ENCODE data around the gene CHCHD10. TPM values are rescaled to one million over a fixed set of nuclear protein-coding genes. Genes with fewer than 3 reads are reported as not detected.

CHCHD10 gene
- total and polyA plus RNA-seq, 2 of the 13 experiments (the other 11 are each of a cell fraction or from before 2014, with no cell fraction given), result 37.0 to 62.8 TPM

DNA sequence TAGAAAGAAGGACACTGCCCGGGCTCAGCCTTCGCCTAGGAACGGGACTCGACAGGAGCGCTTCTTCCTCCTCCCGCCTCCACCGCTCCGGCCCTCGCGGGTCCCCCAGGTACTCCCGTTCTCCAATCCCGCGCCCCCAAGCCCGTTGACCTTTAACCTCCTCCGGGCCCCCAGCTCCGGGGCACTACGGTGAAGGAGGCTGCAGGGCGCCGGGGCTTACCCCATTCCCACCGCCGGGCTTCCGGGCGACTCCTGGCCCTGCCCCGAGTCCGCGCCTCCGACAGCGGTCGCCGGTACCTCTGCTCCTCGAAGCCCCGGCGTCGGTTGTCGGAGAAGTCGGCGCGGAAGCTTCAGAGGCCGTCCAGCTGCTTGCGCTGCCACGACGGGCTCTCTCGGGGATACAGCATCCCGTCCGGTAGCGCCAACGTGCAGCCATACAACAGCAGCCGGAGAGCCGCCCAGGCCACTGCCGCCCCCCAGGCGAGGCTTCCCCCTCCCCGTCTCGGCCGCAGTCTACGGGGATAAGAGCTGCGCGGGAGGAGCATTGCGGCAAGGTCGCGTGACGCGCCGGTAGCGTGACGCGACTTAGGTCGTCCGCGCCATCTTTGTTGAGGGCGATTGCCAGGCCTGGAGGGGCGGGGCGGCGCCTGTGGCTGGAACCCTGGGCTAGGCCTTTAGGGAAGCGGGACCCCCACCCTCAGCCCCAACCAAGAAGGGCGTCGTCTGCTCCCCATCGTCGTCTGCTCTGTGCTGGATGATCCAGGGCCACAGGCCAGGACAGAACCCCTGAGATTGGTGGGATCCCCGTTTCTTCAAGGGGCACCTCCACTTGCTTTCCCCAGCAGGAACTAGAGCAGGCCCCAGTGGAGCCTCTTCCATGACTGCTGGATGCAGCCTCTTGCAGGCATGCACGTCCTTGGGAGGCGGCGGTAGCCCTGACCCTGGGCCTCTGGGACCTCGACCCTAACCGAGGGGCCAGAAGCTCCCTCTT lies 50.7 kb downstream of the CHCHD10 start (continued):
- TF ChIP-seq RFX1 (IDR thresholded peaks at IDR 0.05), result no peak
- peak; percentile 94 for TF ChIP-seq ZFY (CRISPR knock-in tag; IDR thresholded peaks at IDR 0.05)
- TF ChIP-seq ZBTB21 (CRISPR knock-in tag; IDR thresholded peaks at IDR 0.05), result peak; percentile 69; the same call in 1 of the 2 replicates
- peak; percentile 80 for TF ChIP-seq PHF20 (CRISPR knock-in tag; IDR thresholded peaks at IDR 0.05)
- no peak for TF ChIP-seq ZFYVE20 (CRISPR knock-in tag; IDR thresholded peaks at IDR 0.05; ENCODE audit: borderline replicate concordance, low read depth)
- no peak for TF ChIP-seq TCF7 (IDR thresholded peaks at IDR 0.05; ENCODE audit: low read depth)
- peak; percentile 74; the same call in 1 of the 2 replicates for TF ChIP-seq ZNF264 (CRISPR knock-in tag; IDR thresholded peaks at IDR 0.05)
- no peak for TF ChIP-seq SOX13 (IDR thresholded peaks at IDR 0.05)
- peak in 1 of 2 experiments; percentile 52; a peak in 1 of 4 replicates for TF ChIP-seq SOX13 (CRISPR knock-in tag; conservative IDR thresholded peaks at IDR 0.05 in 1 of 2, IDR thresholded peaks at IDR 0.05 in 1 of 2)
- TF ChIP-seq ARID5B (CRISPR knock-in tag; IDR thresholded peaks at IDR 0.05), result peak; percentile 47; the same call in 1 of the 2 replicates
- peak; percentile 99 for TF ChIP-seq ZHX2 (IDR thresholded peaks at IDR 0.05; ENCODE audit: low read depth)
- peak; percentile 79; the same call in 1 of the 2 replicates for TF ChIP-seq ZHX2 (CRISPR knock-in tag; IDR thresholded peaks at IDR 0.05; ENCODE audit: borderline replicate concordance)
- TF ChIP-seq ZKSCAN5 (CRISPR knock-in tag; IDR thresholded peaks at IDR 0.05), result no peak; the same call in 1 of the 2 replicates
- no peak for TF ChIP-seq CBX2 (IDR thresholded peaks at IDR 0.05; ENCODE audit: low read depth, low read length)
- TF ChIP-seq CBX2 (CRISPR knock-in tag; IDR thresholded peaks at IDR 0.05; ENCODE audit: low read depth), result 0 out of 2 replicates have a peak, but pooled peaks have one; percentile 23
- TF ChIP-seq RBFOX2 (IDR thresholded peaks at IDR 0.05; ENCODE audit: low read depth, low read length), result peak; percentile 92
- no peak; the same call in 1 of the 2 replicates for TF ChIP-seq ZSCAN20 (CRISPR knock-in tag; IDR thresholded peaks at IDR 0.05; ENCODE audit: borderline replicate concordance)
- peak; percentile 96 for TF ChIP-seq CREB1 (IDR thresholded peaks at IDR 0.05)
- peak; percentile 98 for TF ChIP-seq CREB1 (CRISPR knock-in tag; IDR thresholded peaks at IDR 0.05)
- TF ChIP-seq GATAD1 (CRISPR knock-in tag; IDR thresholded peaks at IDR 0.05), result peak; percentile 84
- no peak for TF ChIP-seq STAT5B (CRISPR knock-in tag; IDR thresholded peaks at IDR 0.05)
